Sciatic nerve (tissue), 2 donors: ENCODE results near the gene SORCS2. TPM values are rescaled to one million over a fixed set of nuclear protein-coding genes. Genes with fewer than 3 reads are reported as not detected.

ENCODE experiments used
- ATAC-seq: fragments of 200-7000 bp; cut with Tn5 transposase; one replicate; pipeline ENCODE4 v1.9.1; 2020; ENCODE audit warnings: mild to moderate bottlenecking, moderate library complexity
- DNase-seq: peaks from one replicate; pipeline ENCODE4 v3.0.0-alpha.2; 2020; ENCODE audit warnings: low spot score
- intact Hi-C: fragments of 100-400 bp; cut with DNase I; formaldehyde crosslinking; loops from one replicate; pipeline ENCODE4 v1.14.2; 2022
- total RNA-seq: library from RNA; stranded (reverse); fragmentation: NEBNext Ultra II Directional; extraction: Animal tissue kit (Norgen Biotek cat#: 25700); gene quantifications from one replicate; pipeline ENCODE4 v1.2.1, GENCODE V29; 2021
- donor health status: DM: no; HTN: no; CAD: no.
- donor health status: DM: no; HTN: no; CAD: no.

Gene SORCS2
- total RNA-seq, 1 donor from 2014 or later: 52.5 TPM

DNA sequence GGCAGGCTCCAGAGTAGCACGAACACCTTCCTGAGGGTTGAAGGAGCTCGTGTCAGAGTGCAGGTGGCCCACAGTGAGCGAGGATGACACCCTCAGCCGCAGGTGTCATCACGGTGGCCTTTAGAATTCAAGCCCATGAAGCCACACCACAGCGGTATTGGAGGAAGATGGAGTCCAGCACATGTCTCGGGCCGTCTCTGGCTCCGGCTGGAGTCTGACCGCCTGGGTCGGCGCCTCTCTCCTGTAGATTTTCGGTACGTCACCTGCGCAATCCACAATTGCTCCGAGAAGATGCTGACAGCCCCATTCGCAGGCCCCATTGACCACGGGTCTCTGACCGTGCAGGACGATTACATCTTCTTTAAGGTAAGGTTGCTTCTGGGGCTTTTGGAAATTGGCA is 471.8 kb downstream of the SORCS2 start:
- DNase-seq: no peak
- ATAC-seq: no peak
- intact Hi-C loops: loop anchor here (2.0 kb wide), 1 partner anchor 23 kb away; no protein-coding TSS in a partner anchor

DNA sequence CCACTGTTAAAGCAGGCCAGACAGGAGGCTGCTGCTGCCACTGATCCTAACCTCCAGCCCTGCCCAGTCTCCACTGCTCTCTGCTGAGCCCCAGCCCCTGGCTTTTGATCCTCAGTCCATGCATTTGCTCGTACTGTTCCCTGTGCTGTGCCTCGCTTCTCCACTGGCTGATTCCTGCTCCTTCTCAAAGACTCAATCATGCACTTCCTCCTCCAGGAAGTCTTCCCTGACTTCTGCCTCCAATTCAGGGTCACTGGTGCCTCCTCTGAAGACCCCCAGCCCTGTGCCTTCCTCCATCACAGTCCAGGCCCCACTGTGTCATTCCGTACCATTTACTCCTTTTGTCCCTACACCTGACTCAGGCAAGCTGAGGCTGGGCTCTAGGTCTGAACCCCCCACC is 473.0 kb downstream of the SORCS2 start:
- DNase-seq (no peak), ATAC-seq (no peak)
- intact Hi-C loops: loop anchor here (2.0 kb wide), 1 partner anchor 25 kb away; no protein-coding TSS in a partner anchor

DNA sequence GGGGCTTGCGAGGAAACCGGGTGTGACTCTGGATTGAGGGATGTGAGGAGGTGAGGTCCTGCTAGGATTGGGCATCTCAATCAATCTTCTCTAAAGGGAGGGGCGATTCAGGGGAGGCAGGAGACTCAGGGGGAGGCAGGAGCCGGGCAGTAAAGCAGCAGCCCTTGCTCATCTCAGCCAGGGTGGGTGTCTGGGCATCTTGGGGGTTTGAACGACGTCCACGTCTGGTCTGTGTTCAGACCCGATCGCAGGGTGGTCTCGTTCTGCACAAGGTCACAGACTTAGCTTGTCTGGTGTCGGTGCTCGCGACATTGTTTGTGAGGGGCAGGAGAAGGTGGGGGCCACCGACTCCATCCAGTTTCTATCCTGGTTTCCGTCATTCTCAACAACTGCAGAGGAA is 473.7 kb downstream of the SORCS2 start:
- DNase-seq (no peak), ATAC-seq (no peak)
- intact Hi-C loops: no loop called here

DNA sequence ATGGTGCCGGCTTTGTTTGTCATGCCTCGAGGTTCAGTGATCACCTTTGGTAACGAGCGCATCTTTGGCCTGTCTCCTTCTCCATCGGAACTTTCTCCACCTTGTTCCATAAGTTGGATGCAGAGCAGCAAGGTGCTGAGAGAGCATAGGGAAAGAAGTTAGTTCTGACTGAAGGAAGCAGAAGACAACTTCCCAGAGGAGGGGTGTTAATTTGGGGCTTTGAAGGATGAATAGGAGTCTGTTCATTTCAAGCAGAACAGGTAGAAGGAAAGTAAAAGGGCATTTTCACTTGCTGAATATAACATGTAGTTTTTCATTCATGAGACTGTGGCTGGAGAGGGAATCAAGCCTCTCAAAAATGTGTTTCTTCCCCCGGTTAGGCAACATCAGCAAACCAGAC is 474.4 kb downstream of the SORCS2 start:
- intact Hi-C loops: no loop called here
- ATAC-seq: no peak

DNA sequence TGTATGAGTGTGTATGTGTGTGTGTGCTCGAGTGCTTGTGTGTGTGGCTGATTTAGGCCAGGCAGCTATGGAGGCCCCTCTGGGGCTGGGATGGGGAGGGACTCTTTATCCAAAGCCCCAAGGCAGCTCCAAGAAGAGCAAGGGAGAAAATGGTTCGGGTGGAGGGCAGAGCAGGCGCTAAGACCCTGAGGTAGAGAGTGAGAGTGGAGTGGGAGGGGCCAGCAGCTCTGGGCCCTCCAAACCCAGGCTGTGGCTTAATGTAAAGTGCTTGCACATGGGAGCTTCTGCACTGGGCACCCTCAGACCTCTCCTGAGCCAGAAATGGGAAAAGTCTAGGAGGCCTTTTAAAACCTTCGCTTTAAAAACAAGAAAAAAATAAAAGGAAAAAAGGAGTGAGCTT is 475.9 kb downstream of the SORCS2 start:
- intact Hi-C loops: no loop called here
- DNase-seq (no peak), ATAC-seq (no peak)

More for the DNA sequence above, 474.4 kb downstream of the SORCS2 start:
- no peak for DNase-seq

DNA sequence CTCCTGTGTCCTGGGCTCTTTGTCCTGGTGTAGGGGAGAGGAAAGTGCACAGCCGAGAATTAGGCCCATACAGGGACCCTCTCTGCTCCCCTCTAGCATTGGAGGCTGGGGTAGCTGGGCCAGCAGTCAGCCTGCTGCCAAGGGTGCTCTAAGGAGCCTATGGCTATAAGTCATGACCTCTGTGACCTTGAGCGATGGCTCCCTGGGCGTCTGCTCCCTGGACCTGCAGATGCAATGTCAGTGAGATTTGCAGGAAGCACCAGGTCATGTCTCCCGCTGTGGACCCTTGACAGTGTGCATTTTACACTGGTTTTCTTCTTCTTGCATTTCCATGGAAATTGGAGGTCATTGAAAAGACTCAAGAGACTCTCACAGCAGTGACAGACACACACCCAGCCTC is 476.5 kb downstream of the SORCS2 start:
- no peak for ATAC-seq
- intact Hi-C loops: no loop called here

DNA sequence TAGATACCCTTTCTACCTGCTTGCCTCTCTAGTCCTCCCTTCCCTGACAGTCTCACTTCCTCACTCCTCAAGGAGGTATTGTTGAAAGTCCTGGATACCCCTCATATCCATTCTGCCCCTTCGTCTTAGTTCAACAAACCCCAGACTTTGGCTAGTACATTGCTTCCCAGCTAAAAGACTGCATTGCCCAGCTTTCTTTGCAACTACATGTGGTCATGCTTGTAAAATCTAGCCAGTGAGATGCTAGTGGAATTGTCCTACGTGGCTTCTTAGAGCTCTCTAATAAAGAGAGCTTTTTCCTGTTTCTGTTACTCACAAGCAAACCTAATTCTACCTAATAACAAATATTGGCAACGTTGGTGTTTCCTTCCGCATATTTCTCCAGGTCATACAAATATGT is 480.3 kb downstream of the SORCS2 start:
- no peak for ATAC-seq

More for the DNA sequence above, 476.5 kb downstream of the SORCS2 start:
- DNase-seq: no peak

DNA sequence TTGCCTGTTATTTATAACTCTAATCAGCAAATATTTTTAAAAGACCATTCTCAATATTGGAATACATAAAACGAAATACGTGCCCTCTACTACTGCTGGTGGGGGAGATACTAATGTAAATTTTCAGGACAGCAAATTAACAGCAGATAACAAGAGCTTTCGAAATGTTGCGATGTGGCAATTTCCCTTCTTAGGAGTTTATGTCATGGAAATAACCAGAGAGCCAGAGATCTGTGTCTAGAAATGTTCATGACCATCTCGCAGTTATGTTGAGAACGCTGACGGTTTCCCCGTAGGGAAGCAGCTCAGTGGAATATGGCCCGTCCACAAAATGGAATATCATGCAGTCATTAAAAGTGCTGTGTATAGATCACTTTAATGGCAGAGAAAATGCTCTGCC is 480.8 kb downstream of the SORCS2 start:
- ATAC-seq: no peak
- intact Hi-C loops: no loop called here
- DNase-seq: no peak

More for the DNA sequence above, 480.3 kb downstream of the SORCS2 start:
- intact Hi-C loops: no loop called here
- no peak for DNase-seq

DNA sequence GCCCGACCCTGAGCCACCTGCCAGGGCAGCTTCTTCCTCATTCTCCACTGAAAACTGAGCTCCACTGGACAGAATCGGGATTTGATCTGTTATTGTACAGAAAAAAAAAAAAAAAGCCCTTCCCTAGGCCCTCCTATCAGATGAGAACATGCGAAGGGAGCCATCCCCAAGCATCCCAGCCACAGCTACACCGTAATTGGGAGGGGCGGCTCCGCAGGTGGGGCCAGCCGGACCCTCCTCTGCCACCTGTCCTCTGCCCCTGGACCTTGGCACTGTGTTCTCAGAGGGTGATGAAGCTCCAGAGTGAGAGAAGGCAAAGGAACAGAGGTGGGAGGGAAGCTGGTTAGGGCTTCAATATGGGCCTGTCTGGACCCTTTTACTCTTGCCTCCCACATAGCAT is 482.4 kb downstream of the SORCS2 start:
- intact Hi-C loops: no loop called here
- ATAC-seq (no peak), DNase-seq (no peak)

DNA sequence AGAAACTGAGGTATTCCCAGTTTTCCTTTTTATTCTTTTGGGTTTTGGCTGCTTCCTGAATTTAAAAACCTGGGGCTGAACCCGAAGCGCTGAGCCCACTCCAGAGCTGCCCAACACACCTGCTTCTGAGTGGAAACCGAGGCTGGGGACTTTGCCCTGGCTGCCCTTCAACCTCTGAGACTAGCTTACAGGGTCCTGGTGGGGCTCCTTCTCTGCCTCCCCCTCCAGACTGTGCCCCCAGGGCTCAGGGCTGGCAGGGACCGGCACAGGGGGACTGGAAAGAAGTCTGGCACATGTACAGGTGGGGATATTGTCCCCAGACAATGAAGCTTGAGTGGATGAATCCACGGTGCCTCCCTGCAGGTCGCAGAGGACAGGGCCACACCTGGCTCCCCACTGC is 482.8 kb downstream of the SORCS2 start:
- intact Hi-C loops: no loop called here
- no peak for ATAC-seq
- DNase-seq: no peak

DNA sequence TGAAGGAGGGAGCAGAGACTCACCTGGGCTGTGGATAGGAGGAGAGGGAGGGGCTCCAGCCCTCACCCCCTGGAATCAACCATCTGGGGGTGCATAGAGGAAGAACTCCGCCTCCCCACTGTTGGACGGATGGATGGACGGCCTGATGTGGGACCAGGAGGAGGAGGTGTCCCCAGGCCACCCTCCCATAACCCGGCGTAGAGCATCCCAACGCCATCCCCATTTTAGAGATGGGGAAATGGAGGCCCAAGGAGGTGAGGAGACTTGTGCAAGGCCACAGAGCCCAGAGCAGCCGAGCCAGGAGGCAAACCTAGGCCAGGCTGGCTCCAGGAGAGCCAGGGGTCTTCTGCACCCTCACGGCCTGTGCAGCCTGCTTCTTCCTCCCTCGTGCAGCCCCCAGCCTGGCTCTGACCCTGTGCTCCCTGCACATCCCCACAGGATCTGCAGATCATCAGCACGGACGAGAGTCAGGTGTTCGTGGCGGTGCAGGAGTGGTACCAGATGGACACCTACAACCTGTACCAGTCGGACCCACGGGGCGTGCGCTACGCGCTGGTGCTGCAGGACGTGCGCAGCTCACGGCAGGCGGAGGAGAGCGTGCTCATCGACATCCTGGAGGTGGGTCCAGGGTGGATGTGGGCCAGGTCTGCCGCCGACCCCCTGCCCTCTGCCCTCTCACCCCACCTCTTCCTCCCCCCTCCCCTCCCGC is 483.4 kb downstream of the SORCS2 start:
- intact Hi-C loops: no loop called here
- ATAC-seq (no peak), DNase-seq (no peak)

DNA sequence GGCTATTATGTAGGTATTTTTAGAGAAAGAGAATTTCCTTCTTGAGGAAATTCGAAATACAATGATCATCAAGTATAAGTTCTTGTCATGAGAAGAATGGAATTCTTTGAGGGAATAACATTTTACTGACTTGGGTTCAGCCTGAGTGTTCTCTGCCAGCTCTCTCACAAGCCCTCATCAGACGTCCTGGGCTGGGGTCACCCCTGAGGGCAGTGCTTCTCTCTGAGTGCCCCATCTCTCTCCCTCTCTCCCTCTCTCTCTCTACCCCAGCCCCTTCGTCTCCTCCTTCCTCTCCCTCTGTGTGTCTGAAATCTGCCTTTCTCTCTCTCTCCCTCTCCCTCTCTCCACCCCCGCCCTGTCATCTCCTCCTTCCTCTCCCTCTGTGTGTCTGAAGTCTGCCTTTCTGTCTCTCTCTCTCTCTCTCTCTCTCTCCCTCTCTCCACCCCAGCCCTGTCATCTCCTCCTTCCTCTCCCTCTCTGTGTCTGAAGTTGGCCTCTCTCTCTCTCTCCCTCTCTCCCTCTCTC is 484.1 kb downstream of the SORCS2 start:
- intact Hi-C loops: no loop called here
- DNase-seq (no peak), ATAC-seq (peak; percentile 35)

DNA sequence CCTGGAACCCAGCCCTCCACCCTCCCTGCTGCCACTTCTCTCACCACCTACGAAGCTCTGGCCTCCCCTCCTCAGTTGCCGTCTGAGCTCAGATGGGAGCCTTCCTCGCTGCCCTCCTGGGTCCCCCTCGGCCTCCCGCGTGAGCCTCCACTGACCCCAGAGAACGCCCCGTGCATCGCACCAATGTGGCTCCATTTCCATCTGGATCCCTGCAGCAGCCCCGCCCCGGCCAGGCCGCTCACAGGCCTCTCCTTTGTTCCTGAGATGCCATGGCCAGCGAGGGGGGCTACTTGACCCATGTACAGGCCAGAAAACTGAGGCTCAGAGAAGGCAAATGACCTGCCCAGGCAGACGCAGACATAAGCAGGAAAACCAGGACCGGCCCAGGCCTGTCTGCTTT is 484.7 kb downstream of the SORCS2 start:
- peak; percentile 40 for ATAC-seq
- DNase-seq: no peak
- intact Hi-C loops: no loop called here

DNA sequence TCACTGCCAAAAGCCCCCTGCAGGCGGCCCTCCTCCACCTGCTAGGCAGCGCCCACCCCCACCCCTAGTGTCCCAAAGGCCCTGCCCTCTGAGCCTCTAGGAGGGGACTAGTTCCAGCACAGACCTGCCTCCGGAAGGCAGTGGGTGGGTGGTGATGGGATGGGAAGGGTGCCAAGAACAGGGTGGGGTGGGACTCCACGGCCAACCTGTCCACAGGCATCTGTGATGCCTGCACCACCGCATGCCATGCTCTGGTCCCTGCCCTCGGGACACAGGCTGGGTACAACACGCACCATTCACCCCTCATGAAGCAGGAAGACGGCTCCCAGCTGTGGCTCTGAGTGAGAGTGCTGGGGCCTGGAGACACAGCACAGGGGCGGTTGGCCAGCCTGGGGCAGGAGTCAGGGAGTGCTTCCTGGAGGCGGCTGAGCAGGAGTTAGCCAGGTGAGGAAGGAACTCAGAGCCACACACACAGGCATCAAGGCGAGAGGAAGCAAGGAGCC is 485.5 kb downstream of the SORCS2 start:
- DNase-seq: no peak
- intact Hi-C loops: no loop called here
- ATAC-seq: peak; percentile 27

DNA sequence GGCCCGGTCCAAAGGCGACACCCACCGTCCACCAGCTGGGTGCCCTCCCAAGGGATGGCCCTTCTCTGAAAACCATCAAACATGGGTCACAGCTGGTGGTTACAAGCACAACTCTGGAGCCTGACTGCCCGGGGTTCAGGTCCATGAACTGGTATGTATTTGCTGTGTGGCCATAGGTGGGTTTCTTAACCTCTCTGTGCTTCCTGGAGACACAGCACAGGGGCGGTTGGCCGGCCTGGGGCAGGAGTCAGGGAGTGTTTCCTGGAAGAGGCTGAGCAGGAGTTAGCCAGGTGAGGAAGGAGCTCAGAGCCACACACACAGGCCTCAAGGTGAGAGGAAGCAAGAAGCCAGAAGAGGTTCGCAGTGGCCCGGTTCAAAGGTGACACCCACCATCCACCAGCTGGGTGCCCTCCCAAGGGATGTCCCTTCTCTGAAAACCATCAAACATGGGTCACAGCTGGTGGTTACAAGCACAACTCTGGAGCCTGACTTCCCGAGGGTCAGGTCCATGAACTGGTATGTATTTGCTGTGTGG is 486.0 kb downstream of the SORCS2 start:
- ATAC-seq (no peak), DNase-seq (no peak)
- intact Hi-C loops: no loop called here

DNA sequence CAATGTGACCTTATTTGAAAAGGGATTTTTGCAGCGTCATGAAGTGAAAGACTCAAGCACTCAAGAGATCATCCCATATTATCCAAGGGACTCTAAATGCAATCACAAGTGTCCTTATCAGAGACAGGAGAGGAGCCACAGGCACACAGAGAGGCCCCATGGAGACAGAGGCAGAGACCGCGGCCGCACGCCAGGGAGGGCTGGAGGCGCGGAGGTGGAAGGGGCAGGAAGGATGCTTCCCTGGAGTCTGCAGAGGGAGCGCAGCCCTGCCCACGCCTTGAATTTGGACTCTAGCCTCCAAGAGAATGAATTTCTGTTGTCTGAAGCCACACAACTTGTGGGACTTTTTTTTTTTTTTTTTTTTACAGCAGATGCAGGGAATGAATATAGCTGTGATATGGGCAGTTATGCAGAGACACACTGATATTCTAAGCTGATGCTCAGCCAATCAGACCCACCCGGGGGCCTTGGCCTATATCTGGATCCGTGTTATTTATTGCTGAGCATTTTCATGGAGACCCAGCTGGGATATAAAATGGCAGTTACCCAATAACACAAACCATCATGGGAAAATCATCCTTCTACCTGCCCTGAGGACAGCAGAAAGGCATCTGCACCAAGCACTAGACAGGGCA is 487.2 kb downstream of the SORCS2 start:
- DNase-seq (no peak), ATAC-seq (peak; percentile 76)
- intact Hi-C loops: no loop called here

DNA sequence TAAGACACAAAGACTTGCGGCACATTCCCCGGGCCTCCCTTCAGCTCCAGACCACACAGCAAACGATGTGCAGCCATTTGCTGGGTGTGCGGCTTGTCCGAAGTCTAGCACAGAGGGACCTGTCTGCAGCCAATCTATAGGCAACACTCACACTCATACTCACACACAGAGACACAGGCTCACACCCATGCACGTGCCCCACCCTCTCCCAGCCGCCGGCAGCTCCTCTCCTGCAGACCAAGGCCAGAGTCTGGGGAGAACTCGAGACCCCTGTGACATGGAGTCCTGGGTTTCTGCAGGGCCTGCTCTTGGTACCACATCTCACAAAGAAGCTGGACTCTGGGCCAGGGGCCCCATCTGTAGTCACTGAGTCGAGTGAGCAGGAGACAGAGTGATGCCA is 487.8 kb downstream of the SORCS2 start:
- intact Hi-C loops: no loop called here
- ATAC-seq (no peak), DNase-seq (no peak)

DNA sequence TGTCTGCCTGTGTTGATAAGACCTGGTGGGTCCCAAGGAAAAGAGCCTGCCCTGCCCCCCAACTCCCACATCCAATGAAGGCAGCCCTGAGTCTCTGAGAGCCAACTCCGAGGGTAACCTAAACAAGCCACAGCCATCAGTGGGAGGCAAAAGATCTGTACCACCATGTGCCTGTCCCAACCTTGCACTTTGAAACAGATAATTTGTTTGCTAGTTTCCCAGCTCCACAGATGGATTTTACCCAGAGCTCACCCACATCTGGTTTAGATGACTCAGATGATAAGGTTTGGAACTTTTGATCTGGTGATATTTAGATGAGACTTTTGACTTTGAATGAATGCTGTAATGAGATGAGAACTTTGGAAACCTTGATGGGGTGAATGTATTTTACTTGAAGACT is 488.4 kb downstream of the SORCS2 start:
- no peak for DNase-seq

DNA sequence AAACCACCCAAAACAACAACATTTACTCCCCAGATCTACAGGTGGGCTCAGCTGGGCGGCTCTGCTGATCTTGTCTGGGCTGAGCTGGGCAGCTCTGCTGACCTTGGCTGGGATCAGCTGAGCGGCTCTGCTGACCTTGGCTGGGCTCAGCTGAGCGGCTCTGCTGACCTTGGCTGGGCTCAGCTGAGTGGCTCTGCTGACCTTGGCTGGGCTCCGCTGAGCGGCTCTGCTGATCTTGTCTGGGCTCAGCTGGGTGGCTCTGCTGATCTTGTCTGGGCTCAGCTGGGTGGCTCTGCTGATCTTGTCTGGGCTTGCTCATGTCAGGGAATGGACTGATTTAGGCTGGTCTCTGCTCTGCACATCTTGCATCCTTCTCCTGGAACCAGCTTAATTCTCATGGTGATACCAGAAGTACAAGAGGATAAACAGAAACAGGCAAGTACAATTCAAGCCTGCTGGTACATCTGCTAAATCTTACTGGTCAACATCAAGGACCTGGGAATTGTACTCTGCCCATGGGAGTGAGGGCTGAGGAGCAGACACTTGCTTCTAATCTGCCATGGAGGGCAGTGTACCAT is 490.9 kb downstream of the SORCS2 start:
- ATAC-seq (no peak), DNase-seq (no peak)

More for the DNA sequence above, 488.4 kb downstream of the SORCS2 start:
- ATAC-seq: no peak
- intact Hi-C loops: no loop called here

DNA sequence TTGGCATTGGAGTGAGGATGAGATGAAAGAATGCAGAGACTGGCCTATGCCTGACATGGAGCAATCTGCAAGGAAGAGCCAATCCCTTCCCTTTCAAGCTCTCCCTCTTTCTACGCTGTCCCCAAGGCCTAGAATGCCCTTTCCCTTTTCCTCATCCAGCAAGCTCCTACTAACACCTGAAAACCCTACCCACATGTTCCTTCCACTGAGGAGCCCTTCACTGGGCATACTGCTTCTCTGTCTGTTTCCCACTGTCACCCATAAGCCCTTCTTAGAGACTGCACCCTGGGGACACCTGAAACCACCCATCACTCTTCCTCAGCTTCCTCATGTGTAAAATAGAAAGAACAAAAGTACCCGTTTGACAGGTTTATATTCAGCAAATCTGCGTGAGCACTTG is 492.0 kb downstream of the SORCS2 start:
- intact Hi-C loops: no loop called here
- ATAC-seq (no peak), DNase-seq (no peak)

More for the DNA sequence above, 490.9 kb downstream of the SORCS2 start:
- intact Hi-C loops: no loop called here
